OCI-LY3 (cell line): ENCODE data around the gene KCND1.

Experiments
- CTCF ChIP-seq: fragments of 200-600, 300-600 bp; sonication (generic); IDR thresholded peaks from 2 replicates; pipeline ENCODE4 v1.5.1; 2014; ENCODE audit warnings: antibody characterized with exemption, low read length, low read depth
- EZH2phosphoT487 ChIP-seq: fragments of 200-600 bp; shearing (Covaris generic); IDR thresholded peaks from 2 replicates; pipeline ENCODE4 v1.6.1; 2018; ENCODE audit warnings: antibody characterized with exemption, mixed run types, low read depth

- TF ChIP-seq CTCF (no peak), EZH2phosphoT487 (no peak)
Measured at GRCh38 chrX:49019599-49020249, 48.1 kb upstream of the KCND1 start.
